ENCODE results near the gene AHI1. TPM values are rescaled to one million over a fixed set of nuclear protein-coding genes. Genes with fewer than 3 reads are reported as not detected.

The AHI1 gene
- total RNA-seq, 2 experiments from 2014 or later = 21.4 to 33.9 TPM

- Histone ChIP-seq H3K4me3 (ENCODE audit: low read depth, low read length, poor library complexity, severe bottlenecking) (no peak overlapping the region), H3K79me2 (ENCODE audit: insufficient read depth, low read depth, low read length) (no peaks in the 10 kb centered on the region), H2AFZ (ENCODE audit: low read length) (no peak overlapping the region), H3K9me3 (ENCODE audit: low read length) (no peaks in the 10 kb centered on the region), H3K9me2 (ENCODE audit: insufficient read depth, low read length) (no peaks in the 10 kb centered on the region), H3K36me3 (ENCODE audit: insufficient read depth, low read length) (peaks cover 7% of the 10 kb centered on the region), H3K4me2 (ENCODE audit: low read length) (no peak overlapping the region), H3K27ac (ENCODE audit: low read depth, low read length, poor library complexity, severe bottlenecking) (no peak overlapping the region), H4K20me1 (ENCODE audit: insufficient read depth, low read length) (no peaks in the 10 kb centered on the region), H3K4me1 (ENCODE audit: insufficient read depth, low read length, poor library complexity, severe bottlenecking) (no peaks in the 10 kb centered on the region)
- BruUV-seq (replicated peaks) = no TSS peak
- DNase-seq (ENCODE audit: low spot score) = no peak
- no peak for TF ChIP-seq EZH2phosphoT487 (IDR thresholded peaks at IDR 0.05; ENCODE audit: borderline replicate concordance, low read depth, low read length)
- no peak for TF ChIP-seq CTCF (conservative IDR thresholded peaks at IDR 0.05; ENCODE audit: low read length)
- intact Hi-C loops (cut with micrococcal nuclease; ENCODE audit: unreplicated experiment) = no loop called here
- POLR2A ChIA-PET = interaction anchor here (1.0 to 1.2 kb wide), 2 partner anchors 9 to 232 kb away, joined by 3 read pairs; partner anchors contain the start of gene MYB
- CTCF ChIA-PET (ENCODE audit: unreplicated experiment) = no interaction called here
Observed at GRCh38 chr6:135412761-135413160, 84.8 kb downstream of the AHI1 start.

- Histone ChIP-seq H3K9me2 (ENCODE audit: insufficient read depth, low read length) (no peaks in the 10 kb centered on the region), H3K4me2 (ENCODE audit: low read length) (no peak overlapping the region), H3K36me3 (ENCODE audit: insufficient read depth, low read length) (peaks cover 7% of the 10 kb centered on the region), H2AFZ (ENCODE audit: low read length) (no peak overlapping the region), H3K9me3 (ENCODE audit: low read length) (no peaks in the 10 kb centered on the region), H3K27ac (ENCODE audit: low read depth, low read length, poor library complexity, severe bottlenecking) (no peak overlapping the region), H3K79me2 (ENCODE audit: insufficient read depth, low read depth, low read length) (no peaks in the 10 kb centered on the region), H3K4me1 (ENCODE audit: insufficient read depth, low read length, poor library complexity, severe bottlenecking) (no peaks in the 10 kb centered on the region), H3K4me3 (ENCODE audit: low read depth, low read length, poor library complexity, severe bottlenecking) (no peak overlapping the region), H4K20me1 (ENCODE audit: insufficient read depth, low read length) (no peaks in the 10 kb centered on the region)
- no peak for DNase-seq (ENCODE audit: low spot score)
- ChIA-PET CTCF (ENCODE audit: unreplicated experiment) (no interaction called here), POLR2A (interaction anchor here (0.6 to 1.0 kb wide), 2 partner anchors 164 to 231 kb away, joined by 3 to 4 read pairs; partner anchors contain the start of gene MYB)
- TF ChIP-seq CTCF (conservative IDR thresholded peaks at IDR 0.05; ENCODE audit: low read length) = no peak
- no peak for TF ChIP-seq EZH2phosphoT487 (IDR thresholded peaks at IDR 0.05; ENCODE audit: borderline replicate concordance, low read depth, low read length)
- no TSS peak for BruUV-seq (replicated peaks)
- intact Hi-C loops (cut with micrococcal nuclease; ENCODE audit: unreplicated experiment) = no loop called here
Observed at GRCh38 chr6:135411849-135412248, 85.7 kb downstream of the AHI1 start.

GRCh38 chr6:135411339-135411738 is 86.2 kb downstream of the AHI1 start:
- no peaks in the 10 kb centered on the region for H3K4me1 ChIP-seq (ENCODE audit: insufficient read depth, low read length, poor library complexity, severe bottlenecking)
- ChIA-PET POLR2A (interaction anchor here (0.6 kb wide), 1 partner anchor 164 kb away, joined by 4 read pairs; no protein-coding TSS in a partner anchor), CTCF (ENCODE audit: unreplicated experiment) (no interaction called here)
- H3K27ac ChIP-seq (ENCODE audit: low read depth, low read length, poor library complexity, severe bottlenecking) = no peak overlapping the region
- H3K9me3 ChIP-seq (ENCODE audit: low read length) = no peaks in the 10 kb centered on the region
- no peak overlapping the region for H2AFZ ChIP-seq (ENCODE audit: low read length)
- peak; percentile 65 for TF ChIP-seq CTCF (conservative IDR thresholded peaks at IDR 0.05; ENCODE audit: low read length)
- no peak for TF ChIP-seq EZH2phosphoT487 (IDR thresholded peaks at IDR 0.05; ENCODE audit: borderline replicate concordance, low read depth, low read length)
- DNase-seq (ENCODE audit: low spot score) = peak; percentile 16
- no peaks in the 10 kb centered on the region for H3K9me2 ChIP-seq (ENCODE audit: insufficient read depth, low read length)
- BruUV-seq (replicated peaks) = no TSS peak
- intact Hi-C loops (cut with micrococcal nuclease; ENCODE audit: unreplicated experiment) = no loop called here
- H3K4me3 ChIP-seq (ENCODE audit: low read depth, low read length, poor library complexity, severe bottlenecking) = no peak overlapping the region
- H4K20me1 ChIP-seq (ENCODE audit: insufficient read depth, low read length) = no peaks in the 10 kb centered on the region
- H3K4me2 ChIP-seq (ENCODE audit: low read length) = no peak overlapping the region
- H3K79me2 ChIP-seq (ENCODE audit: insufficient read depth, low read depth, low read length) = no peaks in the 10 kb centered on the region
- peaks cover 11% of the 10 kb centered on the region for H3K36me3 ChIP-seq (ENCODE audit: insufficient read depth, low read length)
